Measurements from ENCODE around the gene REEP1.

- TF ChIP-seq POLR2AphosphoS5 (IDR thresholded peaks at IDR 0.05; ENCODE audit: low read depth, low read length) (no peak), POLR2A (IDR thresholded peaks at IDR 0.05; ENCODE audit: low read depth, low read length) (no peak)
Measured at GRCh38 chr2:86272111-86272510, 65.3 kb downstream of the REEP1 start.
